Measurements from ENCODE around the gene UST. TPM values are rescaled to one million over a fixed set of nuclear protein-coding genes. Genes with fewer than 3 reads are reported as not detected.

Gene UST
- total and polyA plus RNA-seq, 9 of the 15 experiments (the other 6 are each of a cell fraction or from before 2014, with no cell fraction given): 0.04 to 0.10 TPM; not detected in 7

DNA sequence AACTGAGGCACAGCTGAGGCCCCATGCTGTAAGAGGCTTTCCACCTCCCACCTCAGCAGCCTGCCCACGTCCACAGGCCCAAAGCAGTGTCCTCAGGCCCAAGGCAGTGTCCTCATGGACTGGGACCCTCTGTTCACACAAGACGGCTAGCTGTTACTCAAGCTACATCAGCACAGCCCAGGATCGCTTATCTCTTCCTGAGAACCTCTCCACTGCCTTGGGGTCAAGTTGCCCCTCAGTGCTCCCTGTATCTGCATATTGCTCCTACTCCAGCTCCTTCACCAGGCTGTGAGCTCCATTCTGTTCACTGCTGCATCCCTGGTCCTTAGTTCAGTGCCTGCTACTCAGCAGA lies 361.9 kb downstream of the UST start:
- in situ Hi-C loops (cut with MboI) (no loop called here), intact Hi-C loops (cut with micrococcal nuclease) (no loop called here)
- BruUV-seq (replicated peaks): no TSS peak
- no peak for DNase-seq (ENCODE audit: extremely low read depth in 1 of 4, low spot score in 3 of 4)
- Histone ChIP-seq H3K9me1 (ENCODE audit: control insufficient read depth, insufficient read depth, low read length) (no peaks in the 10 kb centered on the region), H3K36me3 (ENCODE audit: control insufficient read depth, insufficient read depth, low read length) (no peaks in the 10 kb centered on the region), H3K9ac (ENCODE audit: insufficient read depth in 1 of 2, low read depth in 2 of 2, low read length in 2 of 2) (peak overlapping the region in 1 of 2 experiments; percentile 66; a peak in 1 of 4 replicates), H3K27ac (ENCODE audit: extremely low read depth, low read depth, low read length) (no peak overlapping the region), H3K9me3 (replicated peaks; ENCODE audit: control insufficient read depth, insufficient read depth, low read depth, low read length) (peaks cover 6% of the 10 kb centered on the region; the same call in 1 of the 2 replicates), H3K27me3 (ENCODE audit: control insufficient read depth in 2 of 2, insufficient read depth in 2 of 2, low read length in 2 of 2) (no peaks in the 10 kb centered on the region), H4K20me1 (replicated peaks; ENCODE audit: control insufficient read depth, insufficient read depth, low read length) (no peaks in the 10 kb centered on the region), H3K79me2 (ENCODE audit: control insufficient read depth, insufficient read depth, low read length) (no peaks in the 10 kb centered on the region), H3K4me2 (ENCODE audit: insufficient read depth, low read length) (no peak overlapping the region), H3K4me3 (no peak overlapping the region), H2AFZ (ENCODE audit: low read depth, low read length) (peak overlapping the region; percentile 67), H3K4me1 (replicated peaks in 1 of 2; ENCODE audit: control insufficient read depth in 2 of 2, insufficient read depth in 2 of 2, low read length in 2 of 2) (peaks cover 0 to 10% of the 10 kb centered on the region in 2 experiments; a peak in 4 of 5 replicates)
- POLR2A ChIA-PET: interaction anchor here (1.5 to 1.8 kb wide), 3 partner anchors 9 to 11 kb away, joined by 3 to 8 read pairs (median 6); no protein-coding TSS in a partner anchor
- peak; percentile 69 for ATAC-seq
- TF ChIP-seq, protein P1, sequence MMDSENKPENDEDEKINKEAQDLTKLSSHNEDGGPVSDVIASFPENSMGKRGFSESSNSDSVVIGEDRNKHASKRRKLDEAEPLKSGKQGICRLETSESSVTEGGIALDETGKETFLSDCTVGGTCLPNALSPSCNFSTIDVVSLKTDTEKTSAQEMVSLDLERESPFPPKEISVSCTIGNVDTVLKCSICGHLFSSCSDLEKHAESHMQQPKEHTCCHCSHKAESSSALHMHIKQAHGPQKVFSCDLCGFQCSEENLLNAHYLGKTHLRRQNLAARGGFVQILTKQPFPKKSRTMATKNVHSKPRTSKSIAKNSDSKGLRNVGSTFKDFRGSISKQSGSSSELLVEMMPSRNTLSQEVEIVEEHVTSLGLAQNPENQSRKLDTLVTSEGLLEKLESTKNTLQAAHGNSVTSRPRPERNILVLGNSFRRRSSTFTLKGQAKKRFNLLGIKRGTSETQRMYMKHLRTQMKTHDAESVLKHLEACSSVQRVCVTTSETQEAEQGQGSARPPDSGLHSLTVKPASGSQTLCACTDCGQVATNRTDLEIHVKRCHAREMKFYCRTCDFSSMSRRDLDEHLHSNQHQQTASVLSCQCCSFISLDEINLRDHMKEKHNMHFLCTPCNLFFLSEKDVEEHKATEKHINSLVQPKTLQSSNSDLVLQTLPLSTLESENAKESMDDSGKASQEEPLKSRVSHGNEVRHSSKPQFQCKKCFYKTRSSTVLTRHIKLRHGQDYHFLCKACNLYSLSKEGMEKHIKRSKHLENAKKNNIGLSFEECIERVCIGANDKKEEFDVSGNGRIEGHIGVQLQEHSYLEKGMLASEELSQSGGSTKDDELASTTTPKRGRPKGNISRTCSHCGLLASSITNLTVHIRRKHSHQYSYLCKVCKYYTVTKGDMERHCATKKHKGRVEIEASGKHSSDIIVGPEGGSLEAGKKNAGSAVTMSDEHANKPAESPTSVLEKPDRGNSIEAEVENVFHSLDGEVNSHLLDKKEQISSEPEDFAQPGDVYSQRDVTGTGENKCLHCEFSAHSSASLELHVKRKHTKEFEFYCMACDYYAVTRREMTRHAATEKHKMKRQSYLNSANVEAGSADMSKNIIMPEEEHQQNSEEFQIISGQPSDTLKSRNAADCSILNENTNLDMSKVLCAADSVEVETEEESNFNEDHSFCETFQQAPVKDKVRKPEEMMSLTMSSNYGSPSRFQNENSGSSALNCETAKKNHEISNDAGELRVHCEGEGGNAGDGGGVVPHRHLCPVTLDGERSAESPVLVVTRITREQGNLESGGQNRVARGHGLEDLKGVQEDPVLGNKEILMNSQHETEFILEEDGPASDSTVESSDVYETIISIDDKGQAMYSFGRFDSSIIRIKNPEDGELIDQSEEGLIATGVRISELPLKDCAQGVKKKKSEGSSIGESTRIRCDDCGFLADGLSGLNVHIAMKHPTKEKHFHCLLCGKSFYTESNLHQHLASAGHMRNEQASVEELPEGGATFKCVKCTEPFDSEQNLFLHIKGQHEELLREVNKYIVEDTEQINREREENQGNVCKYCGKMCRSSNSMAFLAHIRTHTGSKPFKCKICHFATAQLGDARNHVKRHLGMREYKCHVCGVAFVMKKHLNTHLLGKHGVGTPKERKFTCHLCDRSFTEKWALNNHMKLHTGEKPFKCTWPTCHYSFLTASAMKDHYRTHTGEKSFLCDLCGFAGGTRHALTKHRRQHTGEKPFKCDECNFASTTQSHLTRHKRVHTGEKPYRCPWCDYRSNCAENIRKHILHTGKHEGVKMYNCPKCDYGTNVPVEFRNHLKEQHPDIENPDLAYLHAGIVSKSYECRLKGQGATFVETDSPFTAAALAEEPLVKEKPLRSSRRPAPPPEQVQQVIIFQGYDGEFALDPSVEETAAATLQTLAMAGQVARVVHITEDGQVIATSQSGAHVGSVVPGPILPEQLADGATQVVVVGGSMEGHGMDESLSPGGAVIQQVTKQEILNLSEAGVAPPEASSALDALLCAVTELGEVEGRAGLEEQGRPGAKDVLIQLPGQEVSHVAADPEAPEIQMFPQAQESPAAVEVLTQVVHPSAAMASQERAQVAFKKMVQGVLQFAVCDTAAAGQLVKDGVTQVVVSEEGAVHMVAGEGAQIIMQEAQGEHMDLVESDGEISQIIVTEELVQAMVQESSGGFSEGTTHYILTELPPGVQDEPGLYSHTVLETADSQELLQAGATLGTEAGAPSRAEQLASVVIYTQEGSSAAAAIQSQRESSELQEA (IDR thresholded peaks at IDR 0.05; ENCODE audit: low read depth): no peak
- CTCF ChIA-PET (ENCODE audit: low intra/inter-chr PET ratio): no interaction called here
- peak; percentile 49 for FAIRE-seq
- WGBS (ENCODE audit: insufficient coverage, low coverage, missing lambda C conversion rate): 21% methylated on average over 3 of the region's 3 CpGs
